Coronary artery (tissue), 2 donors: ENCODE measurements around the gene CIB4.

Source experiments
- DNase-seq: peaks from one replicate; pipeline ENCODE4 v3.0.0-alpha.2; 2017; ENCODE audit warnings: low spot score
- H3K27ac ChIP-seq, 2 donors: fragments of 200-600 bp; sonication (generic); one replicate each; pipeline ENCODE4 v1.5.1; 2016 to 2019
- H3K4me3 ChIP-seq: fragments of 200-600 bp; sonication (generic); 2 replicates; pipeline ENCODE4 v1.5.1; 2016; ENCODE audit warnings: mild to moderate bottlenecking, moderate library complexity
- CTCF ChIP-seq: fragments of 200-600 bp; sonication (generic); IDR thresholded peaks from one replicate; pipeline ENCODE4 v1.5.1; 2019; ENCODE audit warnings: antibody characterized with exemption

Gene CIB4

GRCh38 chr2:26552641-26553374 is 88.4 kb downstream of the CIB4 start:
- no peak for TF ChIP-seq CTCF
- Histone ChIP-seq H3K27ac (no peak overlapping the region), H3K4me3 (no peak overlapping the region)
- DNase-seq: no peak

- Histone ChIP-seq H3K27ac (no peak overlapping the region), H3K4me3 (no peak overlapping the region)
- DNase-seq: no peak
- TF ChIP-seq CTCF: no peak
Observed at GRCh38 chr2:26550276-26551015, 90.7 kb downstream of the CIB4 start.

GRCh38 chr2:26542676-26543505 is 98.3 kb downstream of the CIB4 start:
- H3K27ac ChIP-seq: no peak overlapping the region
- no peak for TF ChIP-seq CTCF
- no peak overlapping the region for H3K4me3 ChIP-seq
- DNase-seq: no peak

- no peak for TF ChIP-seq CTCF
- no peak overlapping the region for H3K4me3 ChIP-seq
- no peak overlapping the region for H3K27ac ChIP-seq
- no peak for DNase-seq
Observed at GRCh38 chr2:26542194-26542455, 99.0 kb downstream of the CIB4 start.

GRCh38 chr2:26541401-26542193 is 99.6 kb downstream of the CIB4 start:
- no peak for TF ChIP-seq CTCF
- no peak for DNase-seq
- H3K4me3 ChIP-seq: no peak overlapping the region
- no peak overlapping the region for H3K27ac ChIP-seq

GRCh38 chr2:26540961-26541360 is 100.2 kb downstream of the CIB4 start:
- Histone ChIP-seq H3K27ac (no peak overlapping the region), H3K4me3 (no peak overlapping the region)
- DNase-seq: no peak
- TF ChIP-seq CTCF: no peak
